ENCODE measurements around the gene AFAP1L2.

DNA sequence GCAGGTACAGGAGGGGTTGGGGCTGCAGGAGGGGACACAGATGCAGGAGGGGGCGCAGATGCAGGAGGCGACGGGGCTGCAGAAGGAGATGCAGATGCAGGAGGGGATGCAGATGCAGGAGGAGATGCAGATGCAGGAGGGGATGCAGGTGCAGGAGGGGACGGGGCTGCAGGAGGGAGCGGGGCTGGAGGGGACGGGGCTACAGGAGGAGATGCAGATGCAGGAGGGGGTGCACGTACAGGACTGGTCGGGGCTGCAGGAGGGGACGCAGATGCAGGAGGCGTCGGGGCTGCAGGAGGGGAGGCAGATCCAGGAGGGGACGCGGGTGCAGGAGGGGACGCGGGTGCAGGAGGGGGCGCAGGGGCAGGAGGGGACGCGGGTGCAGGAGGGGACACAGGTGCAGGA is 98.8 kb downstream of the AFAP1L2 start:
- no peak for TF ChIP-seq POLR2A (IDR thresholded peaks at IDR 0.05)
- TF ChIP-seq, protein P1, sequence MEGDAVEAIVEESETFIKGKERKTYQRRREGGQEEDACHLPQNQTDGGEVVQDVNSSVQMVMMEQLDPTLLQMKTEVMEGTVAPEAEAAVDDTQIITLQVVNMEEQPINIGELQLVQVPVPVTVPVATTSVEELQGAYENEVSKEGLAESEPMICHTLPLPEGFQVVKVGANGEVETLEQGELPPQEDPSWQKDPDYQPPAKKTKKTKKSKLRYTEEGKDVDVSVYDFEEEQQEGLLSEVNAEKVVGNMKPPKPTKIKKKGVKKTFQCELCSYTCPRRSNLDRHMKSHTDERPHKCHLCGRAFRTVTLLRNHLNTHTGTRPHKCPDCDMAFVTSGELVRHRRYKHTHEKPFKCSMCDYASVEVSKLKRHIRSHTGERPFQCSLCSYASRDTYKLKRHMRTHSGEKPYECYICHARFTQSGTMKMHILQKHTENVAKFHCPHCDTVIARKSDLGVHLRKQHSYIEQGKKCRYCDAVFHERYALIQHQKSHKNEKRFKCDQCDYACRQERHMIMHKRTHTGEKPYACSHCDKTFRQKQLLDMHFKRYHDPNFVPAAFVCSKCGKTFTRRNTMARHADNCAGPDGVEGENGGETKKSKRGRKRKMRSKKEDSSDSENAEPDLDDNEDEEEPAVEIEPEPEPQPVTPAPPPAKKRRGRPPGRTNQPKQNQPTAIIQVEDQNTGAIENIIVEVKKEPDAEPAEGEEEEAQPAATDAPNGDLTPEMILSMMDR (IDR thresholded peaks at IDR 0.05), result no peak

All from Peyer's patch (tissue), 4 donors.